NCI-H1092 treated with DMSO at 0.1 percent for 48 hours (cell line): Measurements from ENCODE around the gene ARHGEF25.
"Not testable (repeated sequence)": the region's sequence is repeated elsewhere in the genome, so short reads cannot be mapped to it uniquely, and the experiment has no call there.

Experiments used
- DNase-seq: peaks from one replicate; lab custom pipeline; 2025; lab: John Stamatoyannopoulos, UW

The ARHGEF25 gene

GRCh38 chr12:57609781-57610553 lies 1.3 kb upstream of the ARHGEF25 start:
- DNase-seq: no peak

- no peak for DNase-seq
Observed at GRCh38 chr12:57610554-57611107, 604 bp upstream of the ARHGEF25 start.

GRCh38 chr12:57611827-57612710 lies 834 bp downstream of the ARHGEF25 start:
- DNase-seq: no peak

GRCh38 chr12:57612711-57613426 lies 1.6 kb downstream of the ARHGEF25 start:
- DNase-seq: no peak

- no peak for DNase-seq
Observed at GRCh38 chr12:57613427-57614109, 2.3 kb downstream of the ARHGEF25 start.

- no peak for DNase-seq
Observed at GRCh38 chr12:57614178-57614947, 3.1 kb downstream of the ARHGEF25 start.

GRCh38 chr12:57614948-57615500 lies 3.8 kb downstream of the ARHGEF25 start:
- DNase-seq: no peak

GRCh38 chr12:57615637-57616036 lies 4.4 kb downstream of the ARHGEF25 start:
- no peak for DNase-seq

- no peak for DNase-seq
Observed at GRCh38 chr12:57616383-57617101, 5.3 kb downstream of the ARHGEF25 start.

GRCh38 chr12:57617942-57618341 lies 6.7 kb downstream of the ARHGEF25 start:
- DNase-seq: no peak

- not testable (repeated sequence) for DNase-seq
Observed at GRCh38 chr12:57618431-57618830, 7.2 kb downstream of the ARHGEF25 start.

GRCh38 chr12:57618966-57619433 lies 7.8 kb downstream of the ARHGEF25 start:
- DNase-seq: no peak

- DNase-seq: no peak
Observed at GRCh38 chr12:57619434-57620244, 8.4 kb downstream of the ARHGEF25 start.

GRCh38 chr12:57620245-57620935 lies 9.2 kb downstream of the ARHGEF25 start:
- no peak for DNase-seq

- DNase-seq: no peak
Observed at GRCh38 chr12:57620936-57621496, 9.8 kb downstream of the ARHGEF25 start.

- DNase-seq: peak; percentile 17
Observed at GRCh38 chr12:57621497-57622292, 10.5 kb downstream of the ARHGEF25 start.
